ENCODE data around the gene SYP. TPM values are rescaled to one million over a fixed set of nuclear protein-coding genes. Genes with fewer than 3 reads are reported as not detected.

Gene SYP
- total and polyA plus RNA-seq, 9 of the 15 experiments (the other 6 are each of a cell fraction or from before 2014, with no cell fraction given) = 0.48 to 5.1 (median 2.6) TPM

DNA sequence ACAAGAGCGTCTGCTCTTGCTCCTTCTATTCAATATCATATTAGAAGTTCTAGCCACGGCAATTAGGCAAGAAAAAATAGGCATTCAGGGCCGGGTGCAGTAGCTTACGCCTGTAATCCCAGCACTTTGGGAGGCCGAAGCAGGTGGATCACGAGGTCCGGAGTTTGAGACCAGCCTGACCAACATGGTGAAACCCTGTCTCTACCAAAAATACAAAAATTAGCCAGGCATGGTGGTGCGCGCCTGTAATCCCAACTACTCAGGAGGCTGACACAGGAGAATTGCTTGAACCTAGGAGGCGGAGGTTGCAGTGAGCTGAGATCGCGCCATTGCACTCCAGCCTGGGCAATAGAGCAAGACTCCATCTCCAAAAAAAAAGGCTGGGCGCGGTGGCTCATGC lies 50.7 kb downstream of the SYP start (continued):
- TF ChIP-seq, protein P1, sequence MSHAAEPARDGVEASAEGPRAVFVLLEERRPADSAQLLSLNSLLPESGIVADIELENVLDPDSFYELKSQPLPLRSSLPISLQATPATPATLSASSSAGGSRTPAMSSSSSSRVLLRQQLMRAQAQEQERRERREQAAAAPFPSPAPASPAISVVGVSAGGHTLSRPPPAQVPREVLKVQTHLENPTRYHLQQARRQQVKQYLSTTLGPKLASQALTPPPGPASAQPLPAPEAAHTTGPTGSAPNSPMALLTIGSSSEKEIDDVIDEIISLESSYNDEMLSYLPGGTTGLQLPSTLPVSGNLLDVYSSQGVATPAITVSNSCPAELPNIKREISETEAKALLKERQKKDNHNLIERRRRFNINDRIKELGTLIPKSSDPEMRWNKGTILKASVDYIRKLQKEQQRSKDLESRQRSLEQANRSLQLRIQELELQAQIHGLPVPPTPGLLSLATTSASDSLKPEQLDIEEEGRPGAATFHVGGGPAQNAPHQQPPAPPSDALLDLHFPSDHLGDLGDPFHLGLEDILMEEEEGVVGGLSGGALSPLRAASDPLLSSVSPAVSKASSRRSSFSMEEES (CRISPR knock-in tag; IDR thresholded peaks at IDR 0.05) = peak; percentile 49
- TF ChIP-seq, protein P2, sequence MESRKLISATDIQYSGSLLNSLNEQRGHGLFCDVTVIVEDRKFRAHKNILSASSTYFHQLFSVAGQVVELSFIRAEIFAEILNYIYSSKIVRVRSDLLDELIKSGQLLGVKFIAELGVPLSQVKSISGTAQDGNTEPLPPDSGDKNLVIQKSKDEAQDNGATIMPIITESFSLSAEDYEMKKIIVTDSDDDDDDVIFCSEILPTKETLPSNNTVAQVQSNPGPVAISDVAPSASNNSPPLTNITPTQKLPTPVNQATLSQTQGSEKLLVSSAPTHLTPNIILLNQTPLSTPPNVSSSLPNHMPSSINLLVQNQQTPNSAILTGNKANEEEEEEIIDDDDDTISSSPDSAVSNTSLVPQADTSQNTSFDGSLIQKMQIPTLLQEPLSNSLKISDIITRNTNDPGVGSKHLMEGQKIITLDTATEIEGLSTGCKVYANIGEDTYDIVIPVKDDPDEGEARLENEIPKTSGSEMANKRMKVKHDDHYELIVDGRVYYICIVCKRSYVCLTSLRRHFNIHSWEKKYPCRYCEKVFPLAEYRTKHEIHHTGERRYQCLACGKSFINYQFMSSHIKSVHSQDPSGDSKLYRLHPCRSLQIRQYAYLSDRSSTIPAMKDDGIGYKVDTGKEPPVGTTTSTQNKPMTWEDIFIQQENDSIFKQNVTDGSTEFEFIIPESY (CRISPR knock-in tag; IDR thresholded peaks at IDR 0.05) = peak; percentile 65
- peak; percentile 67; the same call in 1 of the 2 replicates for TF ChIP-seq NFRKB (IDR thresholded peaks at IDR 0.05; ENCODE audit: low read depth)
- peak; percentile 72; the same call in 1 of the 2 replicates for TF ChIP-seq HSF4 (CRISPR knock-in tag; IDR thresholded peaks at IDR 0.05; ENCODE audit: borderline replicate concordance)
- TF ChIP-seq, protein P3, sequence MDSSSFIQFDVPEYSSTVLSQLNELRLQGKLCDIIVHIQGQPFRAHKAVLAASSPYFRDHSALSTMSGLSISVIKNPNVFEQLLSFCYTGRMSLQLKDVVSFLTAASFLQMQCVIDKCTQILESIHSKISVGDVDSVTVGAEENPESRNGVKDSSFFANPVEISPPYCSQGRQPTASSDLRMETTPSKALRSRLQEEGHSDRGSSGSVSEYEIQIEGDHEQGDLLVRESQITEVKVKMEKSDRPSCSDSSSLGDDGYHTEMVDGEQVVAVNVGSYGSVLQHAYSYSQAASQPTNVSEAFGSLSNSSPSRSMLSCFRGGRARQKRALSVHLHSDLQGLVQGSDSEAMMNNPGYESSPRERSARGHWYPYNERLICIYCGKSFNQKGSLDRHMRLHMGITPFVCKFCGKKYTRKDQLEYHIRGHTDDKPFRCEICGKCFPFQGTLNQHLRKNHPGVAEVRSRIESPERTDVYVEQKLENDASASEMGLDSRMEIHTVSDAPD (CRISPR knock-in tag; IDR thresholded peaks at IDR 0.05) = 0 out of 2 replicates have a peak, but pooled peaks have one; percentile 19
- 0 out of 2 replicates have a peak, but pooled peaks have one; percentile 51 for TF ChIP-seq HDAC8 (tag; IDR thresholded peaks at IDR 0.05)
- peak; percentile 30; the same call in 1 of the 2 replicates for TF ChIP-seq DMBX1 (CRISPR knock-in tag; IDR thresholded peaks at IDR 0.05; ENCODE audit: borderline replicate concordance)
